ENCODE data around the gene ALPK1. TPM values are rescaled to one million over a fixed set of nuclear protein-coding genes. Genes with fewer than 3 reads are reported as not detected.
A peak's percentile ranks its signal among the peaks of the same experiment; 100 is the strongest.

ALPK1 gene
- total and polyA plus RNA-seq, 2 of the 8 experiments (the other 6 are each of a cell fraction or from before 2014, with no cell fraction given) = 0.08 to 0.43 TPM

GRCh38 chr4:112284166-112284565 is 13.0 kb upstream of the ALPK1 start:
- Histone ChIP-seq H2AFZ (ENCODE audit: low read length) (no peak overlapping the region), H3K4me2 (ENCODE audit: insufficient read depth in 1 of 2, low read depth in 2 of 2, low read length in 2 of 2) (peak overlapping the region in 1 of 2 experiments; percentile 60; a peak in 1 of 4 replicates), H3K4me3 (ENCODE audit: extremely low read depth in 1 of 4, insufficient read depth in 2 of 4, low read depth in 3 of 4, low read length in 4 of 4) (0 out of 8 replicates have a peak overlapping the region, but pooled peaks of 1 of the 4 experiments have one; percentile 82), H3K36me3 (ENCODE audit: control insufficient read depth in 2 of 4, insufficient read depth in 4 of 4, low read length in 3 of 4) (no peaks in the 10 kb centered on the region), H4K8ac (ENCODE audit: extremely low read depth, insufficient read depth, low read length) (no peak overlapping the region), H3K9me3 (ENCODE audit: insufficient read depth in 2 of 2, low read depth in 1 of 2, low read length in 1 of 2) (peaks cover 2 to 11% of the 10 kb centered on the region in 2 experiments), H3K79me1 (ENCODE audit: low read depth, low read length) (no peaks in the 10 kb centered on the region), H2AK5ac (ENCODE audit: low read depth, low read length) (no peak overlapping the region), H3K56ac (replicated peaks; ENCODE audit: insufficient read length, low read depth, low read length) (no peak overlapping the region), H2BK5ac (ENCODE audit: low read depth, low read length) (no peak overlapping the region), H3K18ac (ENCODE audit: extremely low read depth, low read length) (no peak overlapping the region), H2BK120ac (replicated peaks; ENCODE audit: low read depth, low read length) (no peak overlapping the region), H3K14ac (ENCODE audit: insufficient read length) (no peak overlapping the region), H3K23ac (ENCODE audit: insufficient read length) (no peak overlapping the region), H4K20me1 (replicated peaks in 1 of 2; ENCODE audit: control insufficient read depth in 1 of 2, insufficient read depth in 2 of 2, low read length in 2 of 2) (no peaks in the 10 kb centered on the region), H3K79me2 (ENCODE audit: control insufficient read depth in 1 of 2, insufficient read depth in 2 of 2, low read length in 2 of 2) (no peaks in the 10 kb centered on the region), H3K27ac (ENCODE audit: low read depth, low read length) (no peak overlapping the region), H2BK15ac (ENCODE audit: low read length) (no peak overlapping the region), H3K27me3 (replicated peaks in 1 of 4; ENCODE audit: control insufficient read depth in 3 of 4, extremely low read depth in 1 of 4, insufficient read depth in 3 of 4, low read length in 3 of 4) (peaks cover 0 to 23% (median 12%) of the 10 kb centered on the region in 4 experiments; a peak in 6 of 7 replicates), H3K23me2 (ENCODE audit: low read depth, low read length) (peaks cover 4% of the 10 kb centered on the region; the same call in 1 of the 2 replicates), H3K4me1 (replicated peaks in 1 of 4; ENCODE audit: control insufficient read depth in 3 of 4, insufficient read depth in 4 of 4, low read length in 3 of 4) (peaks cover 0 to 2% (median 0%) of the 10 kb centered on the region in 4 experiments; a peak in 4 of 7 replicates), H4K91ac (replicated peaks; ENCODE audit: insufficient read length, low read length) (no peak overlapping the region), H3K9ac (replicated peaks in 1 of 4; ENCODE audit: extremely low read depth in 1 of 4, low read depth in 3 of 4, low read length in 3 of 4) (no peak overlapping the region), H2BK20ac (ENCODE audit: low read length) (no peak overlapping the region), H4K5ac (ENCODE audit: insufficient read length, low read depth, low read length) (no peak overlapping the region), H3K4ac (replicated peaks; ENCODE audit: insufficient read length, low read depth, low read length) (no peak overlapping the region), H2BK12ac (ENCODE audit: low read depth, low read length) (no peak overlapping the region)
- DNase-seq (ENCODE audit: low read depth in 1 of 2, low spot score in 2 of 2) (no peak), FAIRE-seq (no peak)
- POLR2A ChIA-PET (ENCODE audit: partially characterized antibody) = interaction anchor here (2.1 kb wide), 1 partner anchor 13 kb away, joined by 9 read pairs; no protein-coding TSS in a partner anchor
- CTCF ChIA-PET (ENCODE audit: partially characterized antibody) = interaction anchor here (3.1 kb wide), 1 partner anchor 25 kb away, joined by 7 read pairs; no protein-coding TSS in a partner anchor
- TF ChIP-seq TAF1 (IDR thresholded peaks at IDR 0.05; ENCODE audit: low read depth, low read length) = no peak
- no peak for TF ChIP-seq CHD1 (IDR thresholded peaks at IDR 0.05; ENCODE audit: low read depth, low read length)
- no peak for TF ChIP-seq SIRT6 (IDR thresholded peaks at IDR 0.05; ENCODE audit: low read length)
- no peak for TF ChIP-seq USF2 (IDR thresholded peaks at IDR 0.05; ENCODE audit: low read length)
- no peak for TF ChIP-seq GABPA (IDR thresholded peaks at IDR 0.05; ENCODE audit: borderline replicate concordance, insufficient read depth, low read length)
- no peak for TF ChIP-seq BRCA1 (IDR thresholded peaks at IDR 0.05; ENCODE audit: low read depth, low read length)
- TF ChIP-seq POU5F1 (IDR thresholded peaks at IDR 0.05; ENCODE audit: low read depth, low read length) = no peak
- no peak for TF ChIP-seq EGR1 (IDR thresholded peaks at IDR 0.05; ENCODE audit: borderline replicate concordance, low read depth, low read length)
- 68% methylated on average over 6 of the region's 6 CpGs; no CpG with 5 or more reads in 1 of the 2 experiments for WGBS, 2 experiments (ENCODE audit: extremely low coverage in 1 of 2, insufficient coverage in 1 of 2, insufficient read length in 1 of 2, insufficient replicate concordance in 2 of 2, low coverage in 1 of 2, low lambda C conversion rate in 2 of 2, missing lambda C conversion rate in 1 of 2)
